GM12891 (cell line): ENCODE data around the gene C10orf88.
"Not testable (repeated sequence)": the region's sequence is repeated elsewhere in the genome, so short reads cannot be mapped to it uniquely, and the experiment has no call there.

Experiments
- PAX5 ChIP-seq: IDR thresholded peaks from 2 replicates; pipeline ENCODE4 v1.6.1; 2011; ENCODE audit warnings: low read length, moderate library complexity, mild to moderate bottlenecking; ENCODE audit not compliant: insufficient read depth, severe bottlenecking
- POLR2A ChIP-seq: IDR thresholded peaks from 2 replicates; pipeline ENCODE4 v1.6.1; 2011; ENCODE audit warnings: low read depth, low read length, control low read depth
- POLR2AphosphoS5 ChIP-seq: IDR thresholded peaks from 2 replicates; pipeline ENCODE4 v1.6.1; 2011; ENCODE audit warnings: low read depth, low read length, control low read depth
- POU2F2 ChIP-seq: IDR thresholded peaks from 2 replicates; pipeline ENCODE4 v1.6.1; 2011; ENCODE audit warnings: low read depth, mild to moderate bottlenecking, control low read depth, low read length, moderate library complexity

DNA sequence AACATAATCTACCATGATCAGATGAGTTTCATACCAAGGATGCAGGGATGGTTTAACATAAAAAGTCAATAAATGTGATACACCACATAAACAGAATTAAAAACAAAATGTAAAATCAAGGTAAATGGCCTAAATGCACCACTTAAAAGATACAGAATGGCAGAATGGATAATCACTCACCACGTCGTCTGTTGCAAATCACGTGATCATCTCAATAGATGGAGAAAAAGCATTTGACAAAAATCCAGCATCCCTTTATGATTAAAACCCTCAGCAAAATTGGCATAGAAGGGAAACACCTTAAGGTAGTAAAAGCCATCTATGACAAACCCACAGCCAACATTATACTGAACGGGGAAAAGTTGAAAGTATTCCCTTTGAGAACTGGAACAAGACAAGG lies 50.2 kb downstream of the C10orf88 start:
- TF ChIP-seq POLR2A, POLR2AphosphoS5, PAX5, POU2F2: not testable (repeated sequence)
